Panc1 (cell line): ENCODE results near the gene CACNA1G. TPM values are rescaled to one million over a fixed set of nuclear protein-coding genes. Genes with fewer than 3 reads are reported as not detected.

Experiments
- ATAC-seq: fragments of 200-7000 bp; cut with Tn5 transposase; 2 replicates; pipeline ENCODE4 v1.9.1; 2020; ENCODE audit warnings: mild to moderate bottlenecking, moderate library complexity
- BruUV-seq: library from RNA; stranded (reverse); fragments of 400-500 nt; replicated peaks from 2 replicates; lab custom pipeline; 2021; lab: Mats Ljungman, UMichigan
- CTCF ChIA-PET: fragments of 300-600 bp; sonication (Branson Sonifier 250); formaldehyde crosslinking; loops from one replicate; lab custom pipeline; 2022; ENCODE audit warnings: antibody characterized with exemption; lab: Charles Lee
- POLR2A ChIA-PET: fragments of 300-600 bp; sonication (Branson Sonifier 250); formaldehyde crosslinking; loops from one replicate; lab custom pipeline; 2022; ENCODE audit warnings: antibody characterized with exemption; lab: Charles Lee
- DNase-seq: peaks from one replicate; pipeline ENCODE4 v3.0.0-alpha.2; 2010; ENCODE audit warnings: low read depth, low spot score
- H3K27ac ChIP-seq: 2 replicates; pipeline ENCODE4 v1.5.1; 2011; ENCODE audit warnings: mild to moderate bottlenecking, low read length, inconsistent platforms
- H3K27me3 ChIP-seq: fragments of 200-500 bp; sonication (Bioruptor generic); 2 replicates; pipeline ENCODE4 v1.6.0; 2014; ENCODE audit warnings: low read length, inconsistent platforms; ENCODE audit not compliant: control insufficient read depth, insufficient read depth
- H3K36me3 ChIP-seq: fragments of 200-500 bp; sonication (Bioruptor generic); 2 replicates; pipeline ENCODE4 v1.5.1; 2014; ENCODE audit warnings: inconsistent platforms, mild to moderate bottlenecking, low read length, moderate library complexity; ENCODE audit not compliant: control insufficient read depth, insufficient read depth
- H3K4me1 ChIP-seq: 2 replicates; pipeline ENCODE4 v1.5.1; 2011; ENCODE audit warnings: inconsistent platforms, mild to moderate bottlenecking, low read length, moderate library complexity; ENCODE audit not compliant: control insufficient read depth, insufficient read depth
- H3K4me3 ChIP-seq, 2 experiments: 2 replicates each; pipeline ENCODE4 v1.5.1; 2011 to 2012; ENCODE audit warnings: low read depth in 2 of 2, low read length in 2 of 2, mild to moderate bottlenecking in 2 of 2, inconsistent platforms in 1 of 2, moderate library complexity in 1 of 2
- H3K9me3 ChIP-seq: fragments of 200-500 bp; sonication (Bioruptor generic); 2 replicates; pipeline ENCODE4 v1.5.1; 2014; ENCODE audit warnings: low read depth, mild to moderate bottlenecking, inconsistent platforms, low read length, moderate library complexity; ENCODE audit not compliant: control insufficient read depth, insufficient read depth
- CTCF ChIP-seq: fragments of 450-650 bp; IDR thresholded peaks from 2 replicates; pipeline ENCODE4 v1.5.1; 2017; ENCODE audit warnings: mild to moderate bottlenecking
- POLR2AphosphoS5 ChIP-seq: IDR thresholded peaks from 2 replicates; pipeline ENCODE4 v1.6.1; 2012; ENCODE audit warnings: mild to moderate bottlenecking, low read depth, low read length, moderate library complexity
- REST ChIP-seq, 2 experiments: IDR thresholded peaks; 2 replicates each; pipeline ENCODE4 v1.6.1; 2011 to 2012; ENCODE audit warnings: low read depth in 2 of 2, control low read depth in 1 of 2, low read length in 1 of 2, mild to moderate bottlenecking in 1 of 2, moderate library complexity in 1 of 2; ENCODE audit not compliant: insufficient read depth in 1 of 2
- SIN3A ChIP-seq: IDR thresholded peaks from 2 replicates; pipeline ENCODE4 v1.6.1; 2012; ENCODE audit warnings: low read depth, mild to moderate bottlenecking, low read length, moderate library complexity, borderline replicate concordance; ENCODE audit not compliant: insufficient read depth
- TCF7L2 ChIP-seq: IDR thresholded peaks from 2 replicates; pipeline ENCODE4 v1.6.1; 2011; ENCODE audit warnings: mild to moderate bottlenecking, low read depth, low read length, inconsistent platforms
- in situ Hi-C: cut with HindIII; loops from 2 replicates; pipeline ENCODE4 v1.10.0; 2016; ENCODE audit warnings: low sequenced_read_pairs, low pct_unique_long_range_greater_than_20kb
- intact Hi-C: fragments of 100-400 bp; cut with micrococcal nuclease; formaldehyde crosslinking; loops from one replicate; pipeline ENCODE4 v1.10.0; 2022; ENCODE audit not compliant: unreplicated experiment
- total RNA-seq: library from RNA; stranded (reverse); gene quantifications from one replicate; pipeline ENCODE4 v1.2.1, GENCODE V29; 2021; ENCODE audit not compliant: unreplicated experiment

The CACNA1G gene
- total RNA-seq, 1 experiment from 2014 or later, result 10.0 TPM

GRCh38 chr17:50566886-50567285 is 6.4 kb downstream of the CACNA1G start:
- no peak overlapping the region for H3K4me3 ChIP-seq
- no peaks in the 10 kb centered on the region for H3K36me3 ChIP-seq
- no peaks in the 10 kb centered on the region for H3K9me3 ChIP-seq
- H3K27ac ChIP-seq, result no peak overlapping the region
- no TSS peak for BruUV-seq
- intact Hi-C loops (no loop called here), in situ Hi-C loops (no loop called here)
- H3K4me1 ChIP-seq, result peaks cover 16% of the 10 kb centered on the region
- ATAC-seq (no peak), DNase-seq (no peak)
- ChIA-PET CTCF (no interaction called here), POLR2A (no interaction called here)
- TF ChIP-seq POLR2AphosphoS5, result no peak
- TF ChIP-seq CTCF, result no peak
- TF ChIP-seq REST (IDR thresholded peaks at IDR 0.05; ENCODE audit: insufficient read depth in 1 of 2, low read depth in 2 of 2, low read length in 1 of 2), result no peak
- TF ChIP-seq SIN3A, result no peak
- TF ChIP-seq TCF7L2, result no peak
- H3K27me3 ChIP-seq, result no peaks in the 10 kb centered on the region

- Histone ChIP-seq H3K27ac (no peak overlapping the region), H3K36me3 (no peaks in the 10 kb centered on the region), H3K9me3 (no peaks in the 10 kb centered on the region), H3K4me3 (no peak overlapping the region), H3K27me3 (no peaks in the 10 kb centered on the region), H3K4me1 (peaks cover 8% of the 10 kb centered on the region)
- ChIA-PET CTCF (no interaction called here), POLR2A (no interaction called here)
- BruUV-seq, result no TSS peak
- intact Hi-C loops (no loop called here), in situ Hi-C loops (no loop called here)
- ATAC-seq, result no peak
- TF ChIP-seq TCF7L2 (no peak), POLR2AphosphoS5 (no peak), SIN3A (no peak), REST (IDR thresholded peaks at IDR 0.05; ENCODE audit: insufficient read depth in 1 of 2, low read depth in 2 of 2, low read length in 1 of 2) (no peak), CTCF (no peak)
- DNase-seq, result no peak
These were observed 8.1 kb downstream of the CACNA1G start for GRCh38 chr17:50568659-50569058.
